Keratinocyte (primary cell): ENCODE data around the gene SYT2.

Source experiments
- CTCF ChIP-seq, 3 experiments: IDR thresholded peaks in 1 of 3; conservative IDR thresholded peaks in 1 of 3; optimal IDR thresholded peaks in 1 of 3; 2 replicates in 2 of 3; 3 replicates in 1 of 3; pipeline versions ENCODE3 to v1.5.1; 2011; ENCODE audit warnings: low read length in 3 of 3, mild to moderate bottlenecking in 3 of 3, moderate library complexity in 2 of 3, control low read depth in 1 of 3, inconsistent platforms in 1 of 3; ENCODE audit not compliant: insufficient read depth in 2 of 3; ENCODE audit errors: extremely low read depth in 1 of 3
- EZH2 ChIP-seq: IDR thresholded peaks from one replicate; pipeline ENCODE4 v1.6.1; 2012; ENCODE audit warnings: inconsistent platforms, mild to moderate bottlenecking, low read length, moderate library complexity

GRCh38 chr1:202681736-202682420, 28.4 kb downstream of the SYT2 start:
- TF ChIP-seq CTCF (optimal IDR thresholded peaks at IDR 0.05 in 1 of 3, IDR thresholded peaks at IDR 0.05 in 1 of 3, conservative IDR thresholded peaks at IDR 0.05 in 1 of 3; ENCODE audit: extremely low read depth in 1 of 3, insufficient read depth in 2 of 3, low read length in 3 of 3): no peak
- no peak for TF ChIP-seq EZH2
